G401 (cell line): ENCODE measurements around the gene NAA60. TPM values are rescaled to one million over a fixed set of nuclear protein-coding genes. Genes with fewer than 3 reads are reported as not detected.
A peak's percentile ranks its signal among the peaks of the same experiment; 100 is the strongest.

Source experiments
- DNase-seq: peaks from one replicate; pipeline ENCODE4 v3.0.0-alpha.2; 2015; ENCODE audit warnings: low spot score
- in situ Hi-C: cut with HindIII; loops from 2 replicates; pipeline ENCODE4 v1.10.0; 2016; ENCODE audit warnings: low sequenced_read_pairs, mixed read lengths
- total RNA-seq: library from RNA; depleted of rRNA; stranded (reverse); fragments of >200 nt; shearing (Covaris generic); gene quantifications from 2 replicates; pipeline ENCODE4 v1.2.3, GENCODE V29; 2014; rRNA removed

The NAA60 gene
- total RNA-seq, result 5.2 and 35.3 TPM in 2 replicates

DNA sequence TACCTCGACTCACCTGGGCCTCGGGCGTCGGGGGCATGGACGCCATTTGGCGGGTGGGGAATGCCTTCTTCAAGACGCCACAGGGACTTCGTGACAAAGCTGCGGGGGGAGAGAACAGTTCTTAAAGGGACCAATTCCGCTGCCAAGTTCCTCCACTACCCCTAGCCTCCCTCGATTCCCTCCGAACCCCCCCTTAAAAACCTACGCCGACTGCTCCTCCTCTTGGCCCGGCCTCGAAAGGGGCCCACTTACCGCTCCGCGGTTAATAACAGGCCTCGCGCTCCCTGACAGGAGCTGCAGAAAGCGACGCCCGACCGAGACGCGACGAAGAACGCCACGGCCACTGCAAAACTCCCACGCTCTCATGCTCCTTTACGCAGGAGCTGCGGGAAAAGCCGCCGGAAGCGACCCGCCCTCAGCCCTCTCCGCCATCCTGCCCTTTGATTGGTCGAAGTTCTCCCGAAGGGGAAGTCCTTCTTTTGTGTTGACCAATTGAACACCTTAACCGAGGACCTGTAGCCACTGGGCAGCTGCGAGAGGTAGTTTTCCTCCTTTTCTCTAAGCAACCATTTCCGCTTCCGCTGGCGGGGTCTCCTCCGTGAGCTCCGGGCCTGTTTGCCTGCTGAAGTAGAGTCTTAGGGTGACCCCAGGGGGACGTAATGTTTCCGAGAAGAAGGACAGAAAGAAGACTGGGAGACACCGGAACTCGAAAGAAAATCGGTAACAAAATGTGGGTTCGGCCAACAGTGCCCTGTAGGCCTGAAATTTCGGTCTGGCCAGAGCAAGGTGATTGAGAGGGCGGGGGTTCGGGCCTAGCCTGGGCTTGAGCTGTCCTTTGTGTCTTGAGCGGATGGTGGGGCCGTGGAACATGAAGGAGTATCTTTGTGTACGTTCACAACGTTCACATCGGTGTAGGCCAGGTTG lies at the start of gene NAA60, which contains the start of gene ZNF597:
Gene NAA60 (plus strand): TSS at position 573 of the 924 bp plus-strand sequence. CDS start 32,548 bp downstream, outside the sequence.
Gene ZNF597 (minus strand): TSS at position 397 of the 924 bp plus-strand sequence. CDS start 351 bp downstream, at position 46.
- DNase-seq, result peak; percentile 95
- in situ Hi-C loops, result no loop called here

DNA sequence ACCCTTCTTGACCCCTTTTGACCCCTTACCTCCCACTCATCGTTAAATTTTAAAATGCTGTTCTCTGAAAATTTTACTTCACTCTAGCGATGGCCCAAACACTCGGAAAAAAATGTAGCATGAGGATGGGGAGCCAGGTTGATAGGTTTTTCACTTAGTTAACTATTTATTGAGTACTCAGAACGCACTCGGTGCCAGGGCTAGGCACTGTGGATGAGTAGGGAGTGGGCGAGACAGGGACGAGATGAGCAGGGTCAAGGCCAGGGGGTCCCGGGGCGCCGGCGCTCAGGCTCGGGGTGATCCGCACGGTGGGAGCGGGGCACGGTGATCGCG lies 43.1 kb upstream of the NAA60 start:
- no peak for DNase-seq
- in situ Hi-C loops, result no loop called here

DNA sequence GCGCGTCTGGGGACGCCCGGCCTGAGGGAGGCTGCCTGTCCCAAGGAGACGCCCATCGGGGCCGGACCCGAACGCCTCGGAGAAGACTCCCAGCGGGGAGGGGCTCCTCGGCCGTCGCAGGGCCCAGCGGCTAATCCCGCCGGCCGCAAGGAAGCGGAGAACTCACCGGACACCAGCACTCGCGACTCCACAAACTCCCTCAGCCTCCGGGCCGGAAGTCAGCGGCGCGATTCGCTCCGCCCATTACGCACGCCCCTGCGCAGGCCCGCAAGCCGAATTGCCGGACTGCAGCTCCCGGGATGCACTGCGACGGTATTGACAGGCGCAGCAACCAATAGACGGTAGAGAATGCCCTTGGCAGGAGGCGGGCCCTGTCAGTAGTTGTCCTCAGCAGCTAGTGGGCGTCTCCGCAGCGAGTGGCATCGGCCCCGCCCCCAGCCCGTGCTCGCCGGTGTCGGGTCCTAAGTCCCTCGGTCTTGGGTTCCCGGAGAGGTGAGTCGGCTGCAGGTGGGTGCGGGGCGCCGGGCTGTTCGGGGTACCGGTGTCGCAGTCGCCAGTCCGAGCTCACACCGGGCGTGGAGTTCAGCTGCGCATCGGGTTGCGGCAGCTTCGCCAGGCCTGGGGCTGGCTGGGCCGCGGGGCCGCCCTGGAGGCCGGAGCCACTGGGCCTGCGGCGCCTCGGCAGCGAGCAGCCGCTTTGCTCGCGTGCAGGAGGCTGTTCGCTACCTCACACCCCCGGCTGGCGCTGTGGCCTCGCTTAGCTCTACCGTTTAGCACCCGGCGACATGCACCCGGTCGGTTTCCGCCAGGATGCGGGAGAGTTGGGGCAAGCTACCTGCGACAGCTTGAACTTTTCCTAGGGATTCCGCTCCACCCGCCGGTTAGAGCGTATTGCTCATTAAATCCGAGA lies 42.4 kb upstream of the NAA60 start, which contains the start of the genes ZNF174 and ZSCAN32:
Gene ZNF174 (plus strand): TSS at position 437 of the 910 bp plus-strand sequence. CDS start 790 bp downstream, outside the sequence.
Gene ZSCAN32 (minus strand): TSS at position 226 of the 910 bp plus-strand sequence. CDS start 3,447 bp downstream, outside the sequence.
- in situ Hi-C loops, result no loop called here
- peak; percentile 99 for DNase-seq

DNA sequence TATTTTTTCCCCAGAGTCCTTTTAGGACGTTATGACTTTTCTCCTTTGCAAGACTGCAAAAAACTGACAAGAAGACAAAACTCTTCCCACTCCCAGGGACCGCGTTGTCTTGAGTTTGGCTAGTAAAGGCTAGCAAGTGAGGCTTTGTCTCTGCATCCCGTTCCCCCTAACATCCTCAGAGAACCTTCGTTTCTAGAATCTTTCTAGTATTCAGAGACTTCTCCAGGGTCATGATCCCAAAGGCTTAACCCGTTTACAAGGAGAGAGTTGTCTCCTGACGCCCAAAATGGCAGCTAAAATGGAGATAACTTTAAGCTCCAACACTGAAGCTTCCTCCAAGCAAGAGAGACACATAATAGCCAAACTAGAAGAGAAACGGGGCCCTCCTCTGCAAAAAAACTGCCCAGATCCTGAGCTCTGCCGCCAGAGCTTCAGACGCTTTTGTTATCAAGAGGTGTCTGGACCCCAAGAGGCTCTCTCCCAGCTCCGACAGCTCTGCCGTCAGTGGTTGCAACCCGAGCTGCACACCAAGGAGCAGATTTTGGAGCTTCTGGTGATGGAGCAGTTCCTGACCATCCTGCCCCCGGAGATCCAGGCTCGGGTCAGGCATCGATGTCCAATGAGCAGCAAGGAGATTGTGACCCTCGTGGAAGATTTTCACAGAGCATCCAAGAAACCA lies 41.6 kb upstream of the NAA60 start:
- in situ Hi-C loops, result no loop called here
- peak; percentile 13 for DNase-seq

DNA sequence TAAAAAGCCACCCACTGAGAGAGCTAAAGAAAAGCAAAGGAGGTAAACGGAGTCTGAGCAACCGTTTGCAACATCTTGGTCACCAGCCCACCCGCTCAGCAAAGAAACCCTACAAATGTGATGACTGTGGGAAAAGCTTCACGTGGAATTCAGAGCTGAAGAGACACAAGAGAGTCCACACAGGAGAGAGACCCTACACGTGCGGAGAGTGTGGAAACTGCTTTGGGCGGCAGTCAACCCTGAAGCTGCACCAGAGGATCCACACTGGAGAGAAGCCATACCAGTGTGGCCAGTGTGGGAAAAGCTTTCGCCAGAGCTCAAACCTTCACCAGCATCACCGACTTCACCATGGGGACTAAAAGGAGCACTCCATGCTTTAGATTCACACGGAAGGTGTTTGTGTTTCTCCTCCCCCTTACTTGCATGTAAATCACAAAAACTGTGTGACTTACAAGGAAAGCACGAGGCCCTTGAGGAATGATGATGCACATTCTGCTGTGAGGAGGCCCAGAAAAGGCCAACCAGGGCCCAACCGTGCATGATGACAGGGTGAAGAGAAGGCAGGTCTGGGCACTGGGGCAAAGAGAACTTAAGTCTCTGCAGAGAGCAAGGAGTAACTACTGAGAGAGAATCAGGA lies 34.8 kb upstream of the NAA60 start:
- DNase-seq, result no peak
- in situ Hi-C loops, result no loop called here

DNA sequence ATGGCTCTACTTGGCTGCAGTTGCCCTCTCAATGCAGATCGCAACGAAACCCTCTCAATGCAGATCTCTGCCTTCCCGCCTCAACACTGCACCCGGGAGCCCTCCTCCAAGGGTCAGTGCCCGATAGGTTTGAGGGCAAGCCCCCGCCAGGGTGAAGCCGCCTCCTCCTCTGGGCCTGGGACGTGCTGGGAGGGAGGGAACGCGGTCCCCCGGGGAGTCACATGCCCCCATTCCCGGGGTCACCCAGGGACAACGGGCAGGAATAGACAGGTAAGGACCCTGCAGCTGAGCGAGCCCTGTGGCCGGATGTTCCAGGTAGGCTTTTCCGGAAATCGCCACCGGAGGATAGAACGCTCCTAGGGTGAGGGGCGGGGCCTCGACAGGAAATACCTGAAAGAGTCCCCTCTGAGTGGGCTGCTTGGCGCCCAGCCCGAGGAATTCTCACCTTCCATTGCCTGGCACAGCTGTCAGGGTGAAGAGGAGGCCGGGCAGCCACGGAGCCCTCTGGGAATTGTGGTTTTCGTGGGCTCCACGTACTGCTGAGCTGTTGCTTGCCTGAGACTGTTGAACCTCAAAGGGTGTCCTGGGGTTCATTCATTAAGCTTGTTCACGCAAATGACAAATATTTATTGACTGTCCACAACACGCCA lies 29.6 kb upstream of the NAA60 start:
- in situ Hi-C loops, result no loop called here
- DNase-seq, result no peak

DNA sequence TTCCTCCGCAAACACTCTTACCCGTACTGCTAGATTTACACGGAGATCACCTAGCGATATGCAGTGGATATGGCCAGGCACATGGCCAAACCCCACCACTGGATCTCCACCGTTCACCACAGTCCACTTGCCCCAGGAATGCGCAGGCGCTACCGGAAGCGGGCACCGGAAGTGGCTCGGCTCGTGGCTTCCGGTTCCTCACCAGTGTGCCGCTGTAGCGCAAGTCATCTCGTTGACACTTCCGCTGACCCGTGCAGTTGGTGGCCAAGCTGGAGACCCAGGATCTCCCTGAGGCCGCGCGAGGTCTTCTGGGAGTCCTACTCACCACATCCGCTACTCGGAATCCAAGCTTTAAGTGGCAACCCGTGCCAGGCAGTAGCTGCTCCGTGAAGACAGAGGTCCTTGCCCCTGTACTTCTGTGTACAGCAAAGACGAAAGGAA lies 11.7 kb upstream of the NAA60 start:
- in situ Hi-C loops, result no loop called here
- DNase-seq, result peak; percentile 77

DNA sequence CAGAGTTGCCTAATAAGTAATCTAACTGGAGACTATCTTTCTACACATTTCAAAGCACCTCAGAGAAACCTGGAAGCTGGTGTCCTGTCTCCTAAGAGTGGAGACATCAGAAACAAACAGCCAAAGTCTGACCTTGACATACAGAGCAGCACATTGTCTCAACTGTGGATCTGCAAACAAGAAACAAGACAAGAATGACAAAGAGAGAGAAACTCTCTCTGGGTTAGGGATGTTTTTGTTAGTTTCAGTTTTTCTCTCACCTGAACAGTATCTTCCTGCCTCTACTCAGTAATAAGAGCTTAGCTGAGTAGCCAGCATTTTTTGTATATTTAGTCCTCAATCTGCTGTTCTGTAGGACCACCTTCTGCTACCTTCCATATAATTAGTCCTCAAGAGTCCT lies 9.1 kb upstream of the NAA60 start:
- in situ Hi-C loops, result no loop called here
- no peak for DNase-seq

DNA sequence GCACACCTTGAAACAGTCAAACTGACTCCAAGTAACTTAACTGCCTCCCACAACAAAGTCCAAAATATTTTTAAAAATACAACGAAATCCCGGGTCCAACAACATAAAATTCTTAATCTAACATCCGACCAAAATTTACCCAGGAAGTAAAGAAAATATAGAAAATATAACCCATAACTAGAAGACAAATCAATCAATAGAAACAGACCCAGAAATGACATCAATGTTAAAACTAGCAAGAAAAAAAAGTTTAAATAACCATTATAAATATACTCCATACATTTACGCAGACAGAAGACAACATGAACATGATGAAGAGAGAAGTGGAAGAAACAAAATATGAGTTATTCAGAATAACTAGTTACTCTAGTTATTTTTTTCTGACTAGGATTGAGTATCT lies 3.8 kb upstream of the NAA60 start:
- DNase-seq, result no peak
- in situ Hi-C loops, result no loop called here

DNA sequence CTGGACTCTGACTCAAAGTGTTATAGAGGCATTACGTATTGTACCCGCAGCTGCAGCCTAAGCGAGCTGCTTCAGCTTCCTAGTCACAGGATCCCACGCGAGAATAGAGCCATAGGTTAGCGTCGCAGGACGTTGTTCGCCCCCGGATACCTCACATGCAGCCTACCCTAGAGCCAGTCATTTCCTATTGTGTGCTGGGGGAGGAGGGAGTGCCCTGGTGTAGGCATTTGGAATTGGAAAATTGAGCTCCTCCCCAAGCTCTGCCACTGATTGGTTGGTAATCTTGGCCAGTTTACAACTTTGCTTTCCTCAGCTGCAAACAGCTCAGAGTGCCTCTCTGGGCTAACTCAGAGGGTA lies 530 bp downstream of the NAA60 start:
- no peak for DNase-seq
- in situ Hi-C loops, result no loop called here

DNA sequence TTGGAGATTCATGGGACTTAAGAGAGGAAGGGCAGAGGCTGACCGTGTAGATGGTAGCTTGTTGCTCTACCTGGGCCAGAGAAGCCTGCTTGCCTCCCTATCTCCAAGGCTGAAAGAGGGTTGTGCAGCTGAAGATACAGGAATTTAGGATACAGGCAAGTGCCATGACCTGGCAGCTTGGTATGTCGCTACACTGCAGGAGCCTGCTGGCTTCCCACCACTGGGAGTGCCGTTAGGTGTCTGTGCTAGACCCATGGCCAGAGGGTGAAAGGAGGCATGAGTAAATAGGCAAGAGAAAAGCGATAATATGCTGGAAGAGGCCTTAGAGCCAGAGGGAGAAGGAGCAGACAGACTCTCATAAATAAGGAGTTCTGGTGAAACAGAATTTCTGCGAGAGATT lies 10.6 kb downstream of the NAA60 start:
- in situ Hi-C loops, result no loop called here
- DNase-seq, result no peak

DNA sequence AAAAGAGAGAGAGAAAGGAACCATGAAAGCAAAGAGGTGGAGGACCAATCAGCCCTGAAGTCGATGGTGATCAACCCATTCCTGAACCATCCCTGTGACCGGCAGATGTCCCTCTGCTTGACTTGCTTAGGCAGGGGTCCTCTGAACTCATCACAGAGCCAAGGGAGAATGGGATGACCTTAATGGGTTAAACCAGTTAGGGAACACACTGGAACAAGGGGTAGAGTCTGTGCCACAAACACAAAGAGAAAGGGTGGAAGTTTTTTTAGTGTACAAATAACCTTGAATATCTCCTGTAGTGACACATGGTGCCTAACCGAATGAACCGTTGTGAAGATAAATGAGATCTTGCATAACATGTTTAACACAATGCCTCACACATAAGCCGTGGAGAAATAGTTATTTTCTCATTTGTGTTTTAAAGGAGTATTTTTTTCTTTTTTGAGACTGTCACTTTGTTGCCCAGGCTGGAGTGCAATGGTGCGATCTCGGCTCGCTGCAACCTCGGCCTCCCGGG lies 11.2 kb downstream of the NAA60 start:
- DNase-seq, result no peak
- in situ Hi-C loops, result no loop called here

DNA sequence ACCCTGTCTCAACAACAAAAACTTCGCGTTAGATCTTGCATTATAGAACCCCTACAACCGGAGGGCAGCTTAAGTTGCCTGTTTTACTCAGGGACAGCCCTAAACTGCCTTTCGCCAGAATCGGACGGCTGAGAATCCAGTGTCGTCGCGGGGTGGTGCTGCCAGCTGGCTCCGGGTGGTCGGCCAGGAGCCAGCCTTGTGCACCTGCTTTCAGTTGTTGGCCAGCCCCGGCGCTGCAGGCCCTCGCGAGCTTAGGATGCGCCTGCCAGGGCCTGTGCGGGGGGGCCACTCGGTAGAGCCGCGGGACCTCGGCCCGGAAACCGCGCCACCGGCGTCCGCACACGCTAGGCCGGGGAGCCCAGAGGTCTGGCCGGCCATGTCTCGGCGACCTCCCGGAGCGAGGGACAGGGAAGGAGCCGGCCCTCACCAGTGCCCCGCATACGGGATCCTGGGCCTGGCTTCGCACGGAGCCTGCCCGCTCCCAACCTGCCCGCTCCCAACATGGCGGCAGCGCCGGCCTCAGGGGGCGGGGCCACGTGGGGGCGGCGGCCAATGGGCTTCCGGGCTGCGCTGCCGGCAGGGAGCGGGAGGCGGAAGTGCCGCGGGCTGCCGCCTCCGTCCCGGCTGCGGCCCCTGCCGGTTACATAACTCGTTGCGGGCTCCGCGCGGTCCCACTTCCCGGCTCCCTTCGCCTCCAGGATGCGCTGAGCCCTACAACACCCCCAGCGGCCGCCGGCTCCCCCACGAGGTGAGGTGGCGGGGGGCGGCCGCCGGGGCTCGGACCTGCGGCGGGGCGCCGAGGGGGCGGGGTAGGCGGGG lies 14.2 kb downstream of the NAA60 start:
- in situ Hi-C loops, result no loop called here
- DNase-seq, result peak; percentile 91

DNA sequence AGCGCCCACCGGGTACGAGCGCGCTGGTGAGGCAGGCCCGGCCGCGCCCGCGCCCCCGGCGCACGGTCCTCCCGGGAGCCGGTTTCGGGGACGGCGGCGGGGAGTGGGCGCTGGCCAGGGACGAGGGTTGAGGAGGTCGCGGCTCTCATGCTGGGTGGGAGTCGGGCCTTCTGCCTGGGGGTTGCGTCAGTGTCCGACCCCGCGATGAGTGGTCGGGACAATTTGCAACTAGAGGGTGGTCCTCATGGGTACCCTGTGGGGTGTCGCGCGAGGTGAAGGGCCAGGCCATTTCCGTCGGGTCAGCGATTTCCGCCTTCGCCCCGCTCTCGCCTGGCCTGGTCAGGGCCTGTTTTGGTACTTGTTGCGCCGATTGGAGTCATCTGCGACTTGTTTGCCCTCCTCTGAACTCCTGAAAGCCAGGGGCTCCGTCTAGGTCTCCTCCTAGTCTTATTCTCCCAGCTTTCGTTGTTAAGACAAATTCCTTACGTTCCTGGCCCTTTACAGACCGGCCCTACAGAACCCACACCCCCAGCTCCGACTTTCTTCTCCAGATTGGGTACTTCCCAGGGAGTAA lies 14.9 kb downstream of the NAA60 start:
- in situ Hi-C loops, result no loop called here
- DNase-seq, result peak; percentile 37

DNA sequence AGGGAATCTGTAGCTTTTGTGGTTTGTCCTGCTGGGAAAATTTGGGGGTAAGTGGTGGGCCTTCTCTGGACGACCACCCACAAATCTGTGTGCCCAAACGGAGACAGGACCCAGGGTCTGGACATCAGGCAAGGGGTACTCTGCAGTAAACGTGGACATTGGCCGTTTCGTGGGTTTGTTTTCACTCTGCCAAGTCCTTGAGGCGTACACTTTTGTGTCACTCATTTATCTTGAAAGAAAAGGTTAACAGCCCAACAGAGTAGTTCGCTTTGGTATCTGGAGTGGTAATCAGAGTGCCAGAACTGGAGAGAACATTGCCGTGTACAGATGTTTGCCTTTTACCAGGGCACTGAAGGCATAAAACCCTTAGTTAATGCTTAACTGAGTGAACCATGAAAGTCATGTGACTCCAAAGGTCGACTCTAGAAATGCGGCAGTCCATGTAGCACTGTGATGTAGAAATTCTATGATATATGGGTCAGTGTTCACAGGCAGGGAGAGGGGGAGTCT lies 15.4 kb downstream of the NAA60 start:
- DNase-seq, result no peak
- in situ Hi-C loops, result no loop called here

DNA sequence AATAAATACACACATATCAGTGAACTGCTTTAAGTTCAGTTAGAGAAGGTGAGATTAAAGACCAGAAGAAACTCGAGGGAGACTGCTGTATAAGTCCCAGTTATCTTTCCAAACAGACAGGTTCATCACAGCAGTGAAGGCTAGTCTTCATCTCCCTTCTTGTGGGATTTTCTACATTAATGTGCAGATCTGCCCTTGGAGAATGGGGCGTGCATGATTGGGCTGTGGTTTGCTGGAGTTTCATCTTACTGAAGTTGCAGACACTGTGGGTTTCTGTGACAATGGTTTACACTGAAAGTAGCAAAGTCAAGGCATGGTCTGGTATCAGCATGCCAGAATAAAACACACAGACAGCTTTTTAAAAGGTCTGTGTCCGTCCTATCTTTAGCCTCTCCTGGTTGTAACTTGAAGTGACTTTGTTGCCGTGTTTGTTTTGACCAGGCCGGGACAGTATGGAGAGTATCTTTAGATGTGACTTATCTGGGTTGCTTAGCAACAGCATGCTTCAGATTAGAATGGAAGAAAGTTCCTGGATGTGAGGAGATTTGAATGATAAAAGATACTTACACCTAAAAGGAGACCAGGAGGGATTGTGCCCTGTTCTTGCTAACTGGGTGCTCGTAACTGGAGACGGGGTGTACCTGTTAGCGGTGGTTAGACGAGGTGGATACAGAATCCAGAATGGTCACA lies 16.1 kb downstream of the NAA60 start:
- DNase-seq, result no peak
- in situ Hi-C loops, result no loop called here
